HG03469 (cell line): ENCODE measurements around the gene ZFP1.
"Not testable (repeated sequence)": the region's sequence is repeated elsewhere in the genome, so short reads cannot be mapped to it uniquely, and the experiment has no call there.

Experiments used
- ATAC-seq: cut with Tn5 transposase; IDR thresholded peaks from one replicate; pipeline ENCODE4 v1.9.1; 2021; ENCODE audit warnings: mild to moderate bottlenecking, moderate library complexity, moderate number of reproducible peaks; ENCODE audit not compliant: unreplicated experiment

ZFP1 gene

DNA sequence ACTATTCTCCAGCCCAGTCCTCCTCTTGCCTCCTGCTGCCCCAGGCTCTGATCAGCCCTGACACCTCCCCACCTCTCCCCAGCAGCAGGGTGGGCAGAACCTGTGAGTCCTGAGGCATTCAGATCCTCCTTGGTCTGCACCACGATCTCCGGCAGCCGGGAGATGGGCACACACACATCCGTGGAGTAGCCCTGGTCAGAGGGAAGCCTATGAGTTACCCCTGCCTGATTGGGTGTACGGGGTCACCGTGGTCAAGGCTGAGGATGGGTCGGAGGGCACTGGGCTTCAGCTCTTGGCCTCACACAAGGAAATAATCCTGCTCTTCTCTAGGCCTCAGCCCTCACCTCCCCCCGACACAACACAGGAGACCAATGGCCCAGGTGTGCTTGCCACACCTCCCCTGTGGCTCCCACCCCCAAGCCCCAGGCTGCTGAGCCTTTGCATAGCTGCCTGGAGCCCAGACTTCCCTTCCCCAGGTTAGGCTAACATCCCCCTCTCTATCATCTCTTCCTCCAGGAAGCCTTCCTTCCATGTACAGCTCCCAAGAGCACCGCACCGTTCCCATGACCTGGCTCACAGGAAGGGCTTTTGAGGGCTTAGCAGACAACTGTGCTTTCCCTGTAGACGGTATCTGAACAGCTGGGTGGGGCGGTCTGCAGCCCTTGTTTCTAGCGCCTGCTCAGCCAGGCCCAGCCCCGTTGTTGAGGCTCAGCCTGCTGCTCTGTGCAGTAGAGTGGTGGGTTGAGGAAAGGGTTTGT lies 35.4 kb upstream of the ZFP1 start:
- ATAC-seq = no peak

DNA sequence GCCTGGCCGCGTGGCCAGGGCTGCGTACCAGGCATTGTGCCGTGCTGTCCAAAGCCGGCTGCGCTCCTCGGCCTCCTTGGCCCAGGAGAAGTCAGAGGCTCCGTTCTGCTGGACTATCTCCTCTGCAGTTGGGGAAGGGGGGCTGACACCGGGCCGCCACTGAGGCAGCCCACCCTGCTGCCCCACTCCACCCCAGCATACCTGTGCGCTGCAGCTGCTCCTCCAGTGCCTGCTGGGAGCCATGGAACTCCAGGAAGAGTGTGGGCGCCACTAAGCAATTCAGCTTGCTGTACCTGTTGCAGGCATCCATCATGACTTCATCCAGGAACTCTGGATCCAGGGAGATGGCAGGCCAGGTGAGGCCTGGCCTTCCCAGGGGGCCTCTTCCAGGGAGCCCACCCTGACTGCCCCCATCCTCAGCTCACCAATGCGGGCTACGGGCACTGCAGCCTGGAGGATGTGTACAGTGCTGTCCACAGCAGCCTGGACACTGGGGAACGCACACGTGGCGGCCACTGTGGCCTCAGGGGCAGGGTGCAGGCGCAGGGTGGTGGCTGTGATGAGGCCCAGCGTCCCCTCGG lies 34.7 kb upstream of the ZFP1 start:
- ATAC-seq = no peak

DNA sequence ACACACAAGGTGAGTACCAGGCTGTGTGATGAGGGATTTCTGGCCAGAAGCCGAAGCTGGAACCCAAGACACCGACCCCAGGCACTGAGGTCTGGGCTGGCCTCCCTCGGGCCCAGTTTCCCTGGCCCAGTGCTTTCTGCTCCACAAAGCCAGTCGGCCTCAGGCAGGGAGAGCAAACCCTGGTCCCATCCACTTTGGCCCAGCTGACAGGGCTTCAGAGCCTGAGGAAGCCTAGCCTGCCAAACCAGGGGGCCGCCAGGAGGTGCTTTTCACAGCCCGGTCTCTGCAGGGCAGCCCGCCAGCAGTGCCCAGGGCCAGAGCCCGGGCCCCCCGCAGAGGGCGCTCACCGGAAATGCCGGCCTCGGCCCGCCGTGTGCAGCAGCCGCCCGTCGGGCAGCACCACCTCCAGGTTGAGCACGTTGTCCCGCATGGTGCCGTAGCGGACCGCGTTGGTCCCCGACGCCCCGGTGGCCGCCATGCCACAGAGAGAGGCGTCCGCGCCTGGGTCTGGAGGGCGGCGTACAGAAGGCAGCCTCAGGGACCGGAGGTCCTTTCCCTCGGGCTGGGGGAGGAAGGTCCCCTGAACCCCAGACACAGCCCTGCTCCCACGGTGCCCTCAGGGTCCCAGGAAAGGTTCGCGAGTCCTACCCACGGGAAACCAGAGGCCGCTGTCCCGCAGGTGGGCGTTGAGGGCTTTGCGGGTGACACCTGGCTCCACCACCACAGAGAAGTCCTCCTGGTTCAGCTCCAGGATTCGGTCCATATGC lies 34.0 kb upstream of the ZFP1 start:
- ATAC-seq = no peak

DNA sequence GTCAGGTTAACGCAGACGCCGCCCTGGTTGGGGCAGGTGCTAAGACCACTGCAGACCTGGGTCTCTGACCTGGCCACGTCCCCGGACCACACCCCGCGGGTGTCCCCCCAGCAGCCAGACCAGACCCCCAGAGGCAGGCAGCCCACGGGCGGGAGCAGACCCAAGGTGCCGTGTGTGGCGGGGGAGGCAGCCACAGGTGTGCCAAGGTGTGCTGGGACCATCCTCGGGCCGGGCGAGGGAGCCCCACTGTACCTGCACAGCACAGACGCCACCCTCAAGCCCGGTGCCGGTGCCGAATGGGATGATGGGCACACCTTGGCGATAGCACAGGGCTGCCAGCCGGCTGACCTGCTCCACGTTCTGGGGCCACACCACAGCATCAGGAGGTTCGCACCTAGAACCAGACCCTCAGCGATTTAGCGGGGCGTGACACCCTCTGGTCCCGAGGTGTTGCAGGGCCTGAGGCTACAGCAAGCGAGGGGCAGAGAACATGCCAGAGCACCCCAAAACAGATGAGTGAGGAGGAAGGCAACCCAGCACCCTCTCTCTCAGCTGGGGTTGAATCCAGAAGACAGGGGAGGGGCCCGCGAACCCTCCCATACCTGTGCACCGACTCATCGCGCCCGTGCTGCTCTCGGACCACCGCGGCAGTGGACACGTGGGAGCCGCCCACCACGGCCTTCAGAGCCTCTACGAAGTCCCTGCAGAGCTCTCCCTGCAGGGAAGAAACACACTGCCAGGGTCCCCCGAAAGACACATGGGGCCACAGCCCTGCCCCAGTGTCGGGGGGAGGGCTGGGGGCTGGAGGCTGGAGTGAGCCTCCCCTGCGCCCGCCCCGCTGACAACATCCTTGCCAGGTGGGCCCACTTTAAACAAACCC lies 33.1 kb upstream of the ZFP1 start:
- no peak for ATAC-seq

DNA sequence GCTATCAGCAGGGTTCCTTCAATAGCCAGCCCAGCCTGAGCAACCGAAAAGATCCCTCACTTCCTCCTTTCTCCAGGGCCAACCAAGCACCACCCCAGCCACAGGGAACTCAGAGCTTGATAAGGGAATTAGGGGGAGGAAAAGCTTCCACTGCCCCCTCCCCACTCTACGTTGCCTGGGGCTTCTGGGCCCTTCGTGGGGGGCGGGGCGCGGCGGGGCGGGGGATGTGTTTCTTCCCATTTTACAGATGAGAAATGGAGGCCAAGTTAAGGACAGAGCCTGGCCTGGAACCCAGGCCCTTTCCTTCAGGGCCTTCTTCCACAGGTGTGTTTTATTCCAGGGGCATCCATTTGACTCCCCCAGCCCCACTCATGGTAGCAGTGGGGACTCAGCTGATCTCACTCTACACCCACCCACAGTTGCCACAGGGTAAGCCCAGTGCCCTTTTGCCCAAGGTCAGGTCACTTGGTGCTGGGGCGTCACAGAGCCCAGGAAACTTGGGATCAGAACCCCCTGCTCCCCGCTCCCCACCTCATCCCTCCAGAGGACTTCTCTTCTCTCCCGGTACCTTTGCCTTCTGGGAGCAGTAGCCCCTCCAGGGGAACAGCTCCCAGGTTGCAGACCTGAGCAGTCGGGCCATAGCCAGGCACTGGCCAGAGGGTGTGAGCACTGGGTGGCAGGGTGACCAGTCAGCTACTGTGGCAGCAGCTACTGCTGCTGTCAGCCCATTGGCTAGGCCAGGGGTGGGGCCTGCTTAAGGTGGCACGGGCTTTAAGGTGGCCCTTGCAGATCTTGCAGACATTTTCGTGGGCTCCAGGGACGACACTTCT lies 32.0 kb upstream of the ZFP1 start, which contains the start of gene LDHD:
Gene LDHD (minus strand): TSS at position 700 of the 830 bp plus-strand sequence. CDS start 60 bp downstream, at position 640.
- no peak for ATAC-seq

DNA sequence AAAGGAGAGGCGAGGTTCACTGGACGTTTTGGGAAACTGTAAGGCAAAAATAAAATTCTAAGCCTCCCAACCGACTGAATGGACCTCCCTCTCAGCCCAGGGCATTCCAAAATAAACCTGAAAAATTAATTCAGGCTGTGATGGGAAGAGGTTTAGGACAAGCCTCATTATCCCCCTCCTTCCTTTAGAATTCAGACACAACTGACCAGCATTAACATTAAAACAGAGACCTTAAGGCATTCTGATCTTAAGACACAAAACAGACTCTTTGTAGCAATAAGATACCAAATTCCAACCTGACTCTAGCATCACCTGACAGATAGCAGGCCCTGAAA lies 31.4 kb upstream of the ZFP1 start:
- no peak for ATAC-seq

DNA sequence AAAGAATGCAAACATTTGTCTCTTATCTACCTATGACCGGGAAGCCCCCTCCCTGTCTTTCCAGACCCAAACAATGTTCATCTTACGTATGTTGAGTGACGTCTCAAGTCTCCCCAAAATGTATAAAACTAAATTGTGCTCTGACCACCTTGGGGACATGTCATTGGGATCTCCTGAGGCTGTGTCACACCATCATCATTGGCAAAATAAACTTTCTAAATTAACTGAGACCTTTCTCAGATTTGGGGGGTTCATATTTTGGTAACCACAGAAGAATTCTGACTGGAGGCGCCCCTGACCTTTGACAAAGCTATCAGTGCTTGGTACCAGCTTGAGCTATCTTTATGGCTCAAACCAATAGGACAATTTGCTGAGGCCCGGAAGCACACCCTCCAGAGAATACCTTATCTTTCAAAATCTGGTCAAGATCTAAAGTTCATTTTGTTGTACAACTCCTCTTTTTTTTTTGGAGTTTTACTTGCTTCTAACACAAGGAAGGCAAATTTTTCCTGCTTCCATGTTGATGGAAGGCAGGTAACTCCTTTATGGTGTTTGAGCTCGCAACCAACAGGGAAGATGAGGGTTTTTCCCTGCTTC lies 29.3 kb upstream of the ZFP1 start:
- no peak for ATAC-seq

DNA sequence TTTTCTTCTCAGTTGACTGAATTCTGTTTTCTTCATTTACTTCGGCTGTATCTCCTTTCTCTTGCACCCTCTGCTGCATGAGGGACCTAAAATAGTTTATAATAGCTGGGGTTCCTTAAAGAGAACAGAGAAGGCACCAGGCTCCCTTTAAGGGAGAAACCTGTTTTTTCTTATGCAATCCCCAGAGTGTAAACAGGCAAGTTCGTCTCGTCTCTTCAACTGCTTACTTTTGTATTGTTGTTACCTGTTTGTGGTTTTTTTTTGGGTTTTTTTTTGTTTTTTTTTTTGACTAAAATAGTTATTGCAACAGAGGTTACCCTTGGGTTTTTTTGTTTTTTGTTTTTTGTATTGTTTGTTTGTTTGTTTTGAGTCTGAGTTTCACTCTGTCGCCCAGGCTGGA lies 28.1 kb upstream of the ZFP1 start:
- ATAC-seq = no peak

DNA sequence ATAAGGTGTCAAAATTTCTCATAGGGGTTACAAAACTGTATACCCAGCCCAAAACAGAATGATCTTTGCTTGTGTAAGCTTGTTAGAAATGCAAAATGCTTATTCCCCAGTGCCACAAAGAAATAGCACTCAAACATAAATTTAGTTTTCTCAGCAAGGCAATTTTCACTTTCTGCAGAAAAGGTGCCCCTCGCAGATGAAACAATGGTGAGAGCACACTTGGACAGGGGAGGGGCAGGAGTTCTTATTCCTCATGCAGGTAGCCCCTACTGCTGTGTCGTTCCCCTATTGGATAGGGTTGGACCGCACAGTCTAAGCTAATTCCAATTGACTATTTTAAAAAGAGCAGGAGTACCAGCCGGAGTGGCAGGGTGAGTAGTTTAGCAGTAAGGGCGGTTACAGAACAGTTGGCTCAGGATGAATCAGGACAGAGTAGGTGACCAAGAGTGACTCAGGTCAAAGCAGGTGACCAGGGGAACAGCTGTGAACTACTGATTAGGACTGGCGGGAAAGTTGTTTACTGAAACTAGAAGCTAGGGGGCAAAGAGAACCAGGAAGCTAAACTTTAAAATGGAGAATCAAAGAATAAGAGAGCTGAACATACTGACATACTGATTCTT lies 26.3 kb upstream of the ZFP1 start:
- ATAC-seq = no peak

DNA sequence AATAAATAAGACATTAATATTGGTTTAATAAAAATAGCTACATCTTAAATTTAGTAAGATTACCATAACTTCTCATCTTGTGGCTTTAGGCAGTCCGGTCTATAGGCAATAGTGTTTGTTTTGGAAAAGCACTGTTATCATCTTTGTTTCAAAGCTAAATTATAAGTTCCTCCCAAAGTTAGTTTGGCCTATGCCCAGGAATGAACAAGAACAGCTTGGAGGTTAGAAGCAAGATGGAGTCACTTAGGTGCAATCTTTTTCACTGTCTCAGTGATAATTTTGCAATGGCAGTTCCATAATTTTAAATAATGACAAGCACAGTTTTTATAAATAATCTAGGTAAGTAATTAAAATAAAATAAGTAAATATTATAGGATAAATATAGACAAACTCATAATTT lies 25.7 kb upstream of the ZFP1 start:
- ATAC-seq = no peak

DNA sequence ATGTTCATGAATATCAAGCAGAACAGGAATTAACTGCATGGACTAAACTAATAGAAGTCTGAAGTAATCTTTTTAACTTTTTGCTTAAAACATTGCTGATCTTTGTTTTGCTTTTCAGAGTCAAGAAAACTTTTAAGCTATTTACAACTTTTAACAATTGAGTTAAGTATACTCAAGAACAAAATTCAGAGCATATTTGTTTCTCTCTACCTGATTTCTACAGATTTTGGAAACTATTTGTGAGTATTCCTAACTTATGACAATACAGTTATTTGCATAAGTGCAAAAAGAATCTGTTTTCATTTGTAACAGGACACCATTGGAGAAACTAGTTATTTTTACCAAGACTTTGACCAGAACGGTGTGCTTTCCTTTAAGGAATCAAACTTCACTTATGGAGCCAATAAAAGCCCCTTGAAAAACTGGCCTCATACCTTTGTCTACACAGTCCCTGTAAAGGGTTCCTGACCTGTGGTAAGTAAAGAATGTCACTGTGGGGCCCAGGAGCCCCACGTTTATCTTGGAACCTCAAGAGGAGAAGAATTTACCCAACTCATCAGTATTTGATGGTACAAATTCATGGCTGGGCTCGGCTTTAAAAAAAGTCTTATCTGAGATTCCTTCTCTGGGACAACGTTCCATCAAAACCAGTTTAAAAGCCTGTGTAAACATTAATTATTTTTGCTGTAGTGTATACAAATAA lies 20.5 kb upstream of the ZFP1 start:
- no peak for ATAC-seq

DNA sequence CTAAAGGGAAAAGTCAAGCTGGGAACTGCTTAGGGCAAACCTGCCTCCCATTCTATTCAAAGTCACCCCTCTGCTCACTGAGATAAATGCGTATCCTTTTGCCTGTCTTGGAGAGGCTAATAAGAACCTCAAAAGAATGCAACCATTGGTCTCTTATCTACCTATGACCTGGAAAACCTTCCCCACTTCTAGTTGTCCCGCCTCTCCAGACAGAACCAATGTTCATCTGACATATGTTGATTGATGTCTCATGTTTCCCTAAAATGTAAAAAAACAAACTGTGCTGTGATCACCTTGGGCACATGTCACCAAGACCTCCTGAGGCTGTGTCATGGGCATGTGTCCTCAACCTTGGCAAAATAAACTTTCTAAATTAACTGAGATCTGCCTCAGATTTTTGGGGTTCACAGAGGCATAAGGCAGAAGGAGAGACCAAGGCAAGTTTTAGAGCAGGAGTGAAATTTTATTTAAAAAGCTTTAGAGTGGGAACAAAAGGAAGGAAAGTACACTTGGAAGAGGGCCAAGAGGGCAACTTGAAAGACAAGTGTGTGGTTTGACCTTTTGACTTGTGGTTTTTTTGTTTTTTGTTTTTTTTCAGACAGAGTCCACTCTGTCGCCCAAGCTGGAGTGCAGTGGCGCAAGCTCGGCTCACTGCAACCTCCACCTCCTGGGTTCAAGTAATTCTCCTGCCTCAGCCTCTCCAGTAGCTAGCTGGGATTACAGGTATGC lies 18.7 kb upstream of the ZFP1 start:
- ATAC-seq = not testable (repeated sequence)

DNA sequence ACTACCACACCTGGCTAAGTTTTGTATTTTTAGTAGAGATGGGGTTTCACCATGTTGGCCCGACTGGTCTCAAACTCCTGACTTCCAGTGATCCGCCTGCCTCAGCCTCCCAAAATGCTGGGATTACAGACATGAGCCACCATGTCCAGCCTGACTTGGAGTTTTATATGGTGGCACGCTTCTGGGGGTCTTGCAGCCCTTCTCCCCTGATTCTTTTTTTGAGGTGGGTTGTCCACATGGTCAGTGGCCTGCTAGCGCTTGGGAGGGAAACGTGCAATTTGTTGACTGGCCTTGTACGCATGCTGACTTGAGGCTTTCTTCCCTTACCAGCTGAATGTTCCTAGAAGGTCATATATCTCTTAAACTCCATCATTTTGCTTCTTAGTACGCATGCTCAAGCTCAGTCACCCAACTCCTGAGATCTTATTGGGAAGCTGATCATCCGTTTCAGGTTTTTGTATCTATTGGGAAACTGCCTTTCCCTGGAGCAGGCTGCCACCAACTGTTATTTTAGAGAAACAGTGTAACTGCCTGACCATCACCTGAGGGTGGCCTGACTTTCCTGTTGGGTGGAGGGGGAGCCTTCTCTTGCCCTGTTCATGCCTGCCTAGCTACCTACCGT lies 18.1 kb upstream of the ZFP1 start:
- no peak for ATAC-seq

DNA sequence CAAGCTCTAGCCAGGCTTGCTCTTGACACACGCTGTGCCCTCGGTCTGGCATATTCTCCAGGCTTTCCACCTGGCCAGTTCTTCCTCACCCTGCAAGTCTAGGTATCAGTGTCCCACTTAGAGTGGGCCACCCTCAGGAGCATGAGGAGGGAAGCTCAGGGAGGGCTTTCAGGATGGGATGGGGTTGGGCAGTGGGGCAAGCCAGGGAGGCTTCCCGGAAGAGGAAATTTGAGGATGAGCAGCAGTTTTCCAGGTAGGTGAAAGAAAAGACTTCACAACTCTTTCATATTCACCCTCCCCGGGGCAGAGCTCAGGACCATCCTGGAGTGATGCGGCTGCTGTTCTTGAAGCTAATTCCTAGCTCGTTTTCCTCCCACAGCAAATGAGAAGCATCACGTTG lies 17.2 kb upstream of the ZFP1 start:
- no peak for ATAC-seq

DNA sequence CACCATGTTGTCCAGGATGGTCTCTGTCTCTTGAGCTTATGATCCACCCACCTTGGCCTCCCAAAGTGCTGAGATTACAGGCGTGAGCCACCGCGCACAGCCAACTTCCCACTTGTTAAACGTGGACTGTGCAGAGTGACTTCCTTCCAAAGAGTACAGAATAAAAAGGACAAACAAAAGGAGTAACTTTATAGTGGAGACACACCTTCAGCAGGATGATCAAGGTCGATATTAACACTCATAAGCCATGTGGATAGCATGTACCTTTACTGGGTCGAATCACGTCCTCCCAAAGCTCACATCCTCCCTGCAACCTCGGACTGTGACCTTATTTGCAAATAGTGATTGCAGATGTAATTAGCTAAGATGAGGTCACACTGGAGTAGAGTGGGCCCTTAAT lies 10.1 kb upstream of the ZFP1 start:
- no peak for ATAC-seq

DNA sequence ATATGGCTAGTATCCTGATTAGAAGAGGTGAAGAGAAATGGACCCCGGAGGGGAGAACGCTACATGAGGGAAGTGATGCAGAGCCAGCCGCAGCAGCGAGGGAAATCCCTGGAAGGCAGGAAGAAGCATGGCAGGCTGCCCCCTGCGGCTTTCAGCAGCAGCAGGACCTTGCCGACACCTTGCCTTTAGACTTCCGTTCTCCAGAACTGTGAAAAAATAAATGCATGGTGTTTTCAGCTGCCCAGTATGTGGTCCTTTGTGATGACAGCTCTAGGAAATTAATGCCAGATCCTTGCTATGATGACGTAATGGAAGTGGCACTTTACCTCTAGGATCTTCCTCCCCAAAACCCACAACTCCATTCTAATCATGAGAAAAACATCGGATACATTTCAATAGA lies 9.7 kb upstream of the ZFP1 start:
- no peak for ATAC-seq

DNA sequence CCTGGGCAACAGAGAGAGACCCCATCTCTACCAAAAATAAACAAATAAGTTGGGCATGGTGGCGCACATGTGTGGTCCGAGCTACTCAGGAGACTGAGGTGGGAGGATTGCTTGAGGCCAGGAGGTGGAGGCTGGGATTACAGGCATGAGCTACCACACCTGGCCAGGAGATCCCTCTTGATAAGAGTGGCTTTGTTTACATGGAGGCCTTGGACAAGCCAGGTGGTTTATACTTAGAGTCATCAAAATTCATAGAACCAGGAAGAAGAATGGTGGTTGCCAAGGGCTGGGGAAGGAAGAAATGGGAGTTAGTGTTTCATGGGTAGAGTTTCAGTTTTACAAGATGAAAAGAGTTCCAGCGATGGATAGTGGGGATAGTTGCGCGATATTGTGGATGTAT lies 8.8 kb upstream of the ZFP1 start:
- no peak for ATAC-seq

DNA sequence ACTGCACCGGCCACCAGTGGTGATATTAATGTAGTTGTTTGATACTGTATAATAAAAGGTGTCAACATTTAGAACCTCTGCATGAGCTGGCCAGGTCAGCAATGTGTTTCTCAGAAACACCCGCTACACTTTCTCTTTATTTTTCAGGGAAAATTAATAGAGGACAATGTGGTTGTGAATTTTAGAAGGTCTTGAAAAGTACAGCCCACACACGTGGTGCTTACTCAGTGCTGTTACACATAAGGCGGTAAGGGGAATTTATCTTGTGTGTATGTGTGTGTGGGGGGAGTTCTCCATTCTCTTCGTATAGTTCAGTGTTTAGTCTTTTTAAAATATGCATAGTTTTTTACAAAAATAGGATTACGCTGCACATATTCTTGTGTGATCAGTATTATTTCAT lies 4.4 kb upstream of the ZFP1 start:
- ATAC-seq = no peak
